ENCODE data around the gene HHAT. TPM values are rescaled to one million over a fixed set of nuclear protein-coding genes. Genes with fewer than 3 reads are reported as not detected.

HHAT gene
- total RNA-seq, 1 experiment from 2014 or later = 4.6 TPM

DNA sequence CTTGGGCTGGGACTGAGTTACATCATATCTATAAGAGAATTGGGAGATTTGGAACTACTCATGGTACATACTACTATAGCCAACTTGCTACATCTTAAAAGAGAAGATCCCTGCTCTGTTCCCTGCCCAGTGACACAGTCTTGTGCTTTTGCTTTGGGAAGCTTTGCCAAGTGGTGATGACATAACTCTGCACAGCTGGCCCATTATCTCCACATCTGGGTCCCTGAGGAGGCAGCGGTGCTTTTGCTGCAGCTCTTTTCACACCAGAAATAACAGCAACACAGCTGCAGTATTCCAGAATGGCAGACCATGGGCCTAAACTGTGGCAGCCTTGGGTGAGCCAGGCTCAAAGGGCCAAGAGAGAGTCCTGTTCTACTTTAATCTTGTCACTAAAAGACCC lies 296.0 kb downstream of the HHAT start:
- BruUV-seq (replicated peaks) = no TSS peak

DNA sequence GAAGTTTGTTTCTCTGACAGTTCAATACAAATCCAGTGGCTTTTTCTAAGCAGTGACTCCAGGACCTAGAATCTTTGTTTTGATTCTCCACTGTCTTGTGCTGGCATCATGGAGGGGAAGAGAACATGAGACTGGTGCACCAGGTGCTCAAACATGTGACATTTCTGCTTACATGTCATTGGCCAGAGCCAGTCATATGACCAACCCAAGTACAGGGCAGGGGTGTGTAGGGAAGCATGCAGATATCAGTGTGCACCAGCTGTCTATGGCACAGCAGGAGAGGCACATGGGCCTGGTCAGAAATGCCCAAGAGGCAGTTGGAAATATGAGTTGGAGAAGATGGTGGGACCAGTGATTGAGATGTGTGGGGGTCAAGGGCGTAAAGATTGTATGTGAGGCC lies 297.0 kb downstream of the HHAT start:
- CTCF ChIA-PET = interaction anchor here (0.6 kb wide), 1 partner anchor 63 kb away, joined by 3 read pairs; no protein-coding TSS in a partner anchor
- intact Hi-C loops (cut with micrococcal nuclease) = no loop called here
- H3K4me3 Mint-ChIP-seq (ENCODE audit: unreplicated experiment) = no peak overlapping the region
- no peaks in the 10 kb centered on the region for H3K27me3 Mint-ChIP-seq (ENCODE audit: insufficient read depth, unreplicated experiment)
- no peaks in the 10 kb centered on the region for H3K9me3 Mint-ChIP-seq (ENCODE audit: unreplicated experiment)
- TF ChIP-seq, protein P1, sequence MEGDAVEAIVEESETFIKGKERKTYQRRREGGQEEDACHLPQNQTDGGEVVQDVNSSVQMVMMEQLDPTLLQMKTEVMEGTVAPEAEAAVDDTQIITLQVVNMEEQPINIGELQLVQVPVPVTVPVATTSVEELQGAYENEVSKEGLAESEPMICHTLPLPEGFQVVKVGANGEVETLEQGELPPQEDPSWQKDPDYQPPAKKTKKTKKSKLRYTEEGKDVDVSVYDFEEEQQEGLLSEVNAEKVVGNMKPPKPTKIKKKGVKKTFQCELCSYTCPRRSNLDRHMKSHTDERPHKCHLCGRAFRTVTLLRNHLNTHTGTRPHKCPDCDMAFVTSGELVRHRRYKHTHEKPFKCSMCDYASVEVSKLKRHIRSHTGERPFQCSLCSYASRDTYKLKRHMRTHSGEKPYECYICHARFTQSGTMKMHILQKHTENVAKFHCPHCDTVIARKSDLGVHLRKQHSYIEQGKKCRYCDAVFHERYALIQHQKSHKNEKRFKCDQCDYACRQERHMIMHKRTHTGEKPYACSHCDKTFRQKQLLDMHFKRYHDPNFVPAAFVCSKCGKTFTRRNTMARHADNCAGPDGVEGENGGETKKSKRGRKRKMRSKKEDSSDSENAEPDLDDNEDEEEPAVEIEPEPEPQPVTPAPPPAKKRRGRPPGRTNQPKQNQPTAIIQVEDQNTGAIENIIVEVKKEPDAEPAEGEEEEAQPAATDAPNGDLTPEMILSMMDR (IDR thresholded peaks at IDR 0.05; ENCODE audit: unreplicated experiment) = no peak
- no peaks in the 10 kb centered on the region for H3K4me1 Mint-ChIP-seq (ENCODE audit: insufficient read depth, unreplicated experiment)
- no peak for DNase-seq (ENCODE audit: unreplicated experiment)
- POLR2A ChIA-PET = no interaction called here
- no peak overlapping the region for H3K27ac Mint-ChIP-seq (ENCODE audit: low read depth, unreplicated experiment)
- BruUV-seq (replicated peaks) = no TSS peak
- peaks cover 7% of the 10 kb centered on the region for H3K36me3 Mint-ChIP-seq (ENCODE audit: insufficient read depth, unreplicated experiment)

More for the DNA sequence above, 296.0 kb downstream of the HHAT start:
- Mint-ChIP-seq H3K9me3 (ENCODE audit: unreplicated experiment) (no peaks in the 10 kb centered on the region), H3K4me1 (ENCODE audit: insufficient read depth, unreplicated experiment) (no peaks in the 10 kb centered on the region), H3K36me3 (ENCODE audit: insufficient read depth, unreplicated experiment) (peaks cover 4% of the 10 kb centered on the region), H3K4me3 (ENCODE audit: unreplicated experiment) (no peak overlapping the region), H3K27ac (ENCODE audit: low read depth, unreplicated experiment) (no peak overlapping the region), H3K27me3 (ENCODE audit: insufficient read depth, unreplicated experiment) (no peaks in the 10 kb centered on the region)
- POLR2A ChIA-PET = interaction anchor here (0.7 kb wide), 1 partner anchor 512 kb away, joined by 3 read pairs; no protein-coding TSS in a partner anchor
- CTCF ChIA-PET = no interaction called here
- TF ChIP-seq, protein P1 (IDR thresholded peaks at IDR 0.05; ENCODE audit: unreplicated experiment) = no peak
- no peak for DNase-seq (ENCODE audit: unreplicated experiment)
- intact Hi-C loops (cut with micrococcal nuclease) = no loop called here

DNA sequence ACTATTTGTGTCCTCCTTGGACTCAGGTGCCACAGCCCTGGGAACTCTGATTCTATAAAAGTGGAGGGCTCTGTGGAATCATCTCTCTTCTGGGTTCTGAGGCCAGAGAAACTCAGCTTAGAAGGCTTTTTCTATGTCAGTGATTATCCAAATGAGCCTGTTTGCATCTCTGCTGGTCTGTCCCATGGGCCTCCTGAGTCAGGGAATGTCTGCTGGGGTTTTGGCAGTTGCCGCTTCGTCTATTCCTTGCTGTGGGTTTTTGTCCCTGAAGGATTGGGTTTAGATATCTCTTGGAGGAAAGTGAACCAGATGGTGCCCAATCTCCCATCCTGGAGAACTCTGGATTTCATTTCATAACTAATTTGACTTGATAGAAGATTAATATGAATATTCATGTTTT lies 297.6 kb downstream of the HHAT start:
- H3K4me1 Mint-ChIP-seq (ENCODE audit: insufficient read depth, unreplicated experiment) = no peaks in the 10 kb centered on the region
- intact Hi-C loops (cut with micrococcal nuclease) = no loop called here
- H3K9me3 Mint-ChIP-seq (ENCODE audit: unreplicated experiment) = no peaks in the 10 kb centered on the region
- H3K27me3 Mint-ChIP-seq (ENCODE audit: insufficient read depth, unreplicated experiment) = no peaks in the 10 kb centered on the region
- DNase-seq (ENCODE audit: unreplicated experiment) = no peak
- H3K4me3 Mint-ChIP-seq (ENCODE audit: unreplicated experiment) = no peak overlapping the region
- POLR2A ChIA-PET = no interaction called here
- no peak overlapping the region for H3K27ac Mint-ChIP-seq (ENCODE audit: low read depth, unreplicated experiment)
- no TSS peak for BruUV-seq (replicated peaks)
- CTCF ChIA-PET = interaction anchor here (0.6 to 1.2 kb wide), 6 partner anchors 43 to 611 kb away, joined by 3 to 6 read pairs (median 4); no protein-coding TSS in a partner anchor
- peaks cover 7% of the 10 kb centered on the region for H3K36me3 Mint-ChIP-seq (ENCODE audit: insufficient read depth, unreplicated experiment)
- TF ChIP-seq, protein P1 (IDR thresholded peaks at IDR 0.05; ENCODE audit: unreplicated experiment) = no peak

DNA sequence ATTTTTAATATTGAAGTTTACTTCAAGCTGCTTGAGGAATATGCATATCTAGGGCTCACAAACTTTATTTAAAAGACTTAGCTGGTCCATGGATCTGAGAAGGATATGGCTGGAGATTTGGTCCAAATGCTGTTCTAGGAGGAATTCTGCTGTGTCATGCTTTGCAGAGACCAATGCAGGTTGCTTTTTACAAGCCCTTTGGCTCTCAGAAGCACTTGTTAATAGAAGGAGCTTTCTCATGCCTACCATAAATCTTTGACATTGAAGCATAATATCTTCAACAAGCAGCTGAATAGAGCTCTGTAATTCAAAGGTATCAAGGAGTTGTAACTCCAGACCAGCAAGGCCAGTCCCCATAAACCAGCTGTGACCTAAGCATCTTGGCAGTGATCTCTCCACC lies 299.1 kb downstream of the HHAT start:
- Mint-ChIP-seq H3K27ac (ENCODE audit: low read depth, unreplicated experiment) (no peak overlapping the region), H3K4me1 (ENCODE audit: insufficient read depth, unreplicated experiment) (no peaks in the 10 kb centered on the region), H3K27me3 (ENCODE audit: insufficient read depth, unreplicated experiment) (no peaks in the 10 kb centered on the region), H3K4me3 (ENCODE audit: unreplicated experiment) (no peak overlapping the region), H3K9me3 (ENCODE audit: unreplicated experiment) (no peaks in the 10 kb centered on the region), H3K36me3 (ENCODE audit: insufficient read depth, unreplicated experiment) (peaks cover 8% of the 10 kb centered on the region)
- TF ChIP-seq, protein P1 (IDR thresholded peaks at IDR 0.05; ENCODE audit: unreplicated experiment) = no peak
- CTCF ChIA-PET = interaction anchor here (0.5 kb wide), 1 partner anchor 29 kb away, joined by 3 read pairs; no protein-coding TSS in a partner anchor
- POLR2A ChIA-PET = no interaction called here
- no TSS peak for BruUV-seq (replicated peaks)
- no peak for DNase-seq (ENCODE audit: unreplicated experiment)
- intact Hi-C loops (cut with micrococcal nuclease) = no loop called here
